Left forelimb (tissue), 1 donor: ENCODE measurements around the gene FAM13A.
"Not testable (repeated sequence)": the region's sequence is repeated elsewhere in the genome, so short reads cannot be mapped to it uniquely, and the experiment has no call there.

Experiments
- DNase-seq: peaks from one replicate; pipeline ENCODE4 v3.0.0-alpha.2; 2018; ENCODE audit warnings: low spot score

FAM13A gene

DNA sequence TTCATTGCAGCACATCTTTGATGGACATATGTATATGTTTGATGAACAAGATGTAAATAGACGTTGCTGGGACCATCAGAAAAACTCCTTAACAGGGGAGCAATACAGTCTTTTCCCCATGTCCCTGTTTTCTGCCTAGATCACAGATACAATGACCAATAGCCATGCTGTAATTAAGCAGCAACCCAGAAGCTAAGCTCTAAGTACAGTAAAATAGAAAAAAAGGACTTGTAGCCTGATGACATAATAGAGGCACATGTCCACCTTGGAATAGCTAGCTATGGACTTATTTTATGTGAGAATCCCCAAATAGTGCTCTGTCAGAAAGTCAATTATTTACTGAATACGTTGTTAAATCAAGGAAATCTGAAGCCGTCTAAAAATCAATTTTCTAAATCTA is 14.9 kb downstream of the FAM13A start:
- DNase-seq: no peak

GRCh38 chr4:89039730-89040338 is 17.2 kb downstream of the FAM13A start:
- no peak for DNase-seq

DNA sequence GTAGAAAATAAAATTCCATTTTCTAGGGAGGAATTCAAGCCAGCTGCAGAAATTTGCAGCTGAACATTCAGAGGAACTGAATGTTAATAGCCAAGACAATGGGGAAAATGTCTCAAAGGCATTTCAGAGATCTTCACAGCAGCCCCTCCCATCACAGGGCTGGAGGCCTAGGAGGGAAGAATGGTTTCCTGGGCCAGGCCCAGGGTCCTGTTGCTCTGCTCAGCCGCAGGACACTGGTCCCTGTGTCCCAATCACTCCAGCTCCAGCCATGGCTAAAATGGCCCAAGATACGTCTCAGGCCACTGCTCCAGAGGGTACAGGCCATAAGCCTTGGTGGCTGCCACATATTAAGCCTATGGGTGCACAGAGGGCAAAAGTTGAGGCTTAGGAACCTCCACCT is 20.4 kb downstream of the FAM13A start:
- no peak for DNase-seq

- no peak for DNase-seq
Observed at GRCh38 chr4:89031272-89031671, 25.7 kb downstream of the FAM13A start.

DNA sequence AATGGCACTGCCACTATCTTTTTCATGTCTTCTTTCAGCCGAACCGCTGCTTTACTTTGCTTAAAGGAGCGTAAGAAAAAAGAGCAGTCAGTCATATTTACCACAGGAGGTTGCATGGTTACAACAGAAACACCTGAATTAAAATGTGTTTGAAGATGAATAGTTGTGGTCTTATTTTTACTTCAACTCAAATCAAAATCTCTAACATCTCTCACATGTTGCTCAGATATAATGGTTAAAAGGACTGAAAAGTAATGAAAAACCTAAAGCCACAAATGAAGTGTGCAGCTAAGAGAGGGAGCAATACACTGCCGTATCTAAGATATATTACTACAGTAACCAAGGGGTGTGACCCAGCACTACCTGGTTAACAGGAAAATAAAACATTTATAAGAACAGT is 27.4 kb downstream of the FAM13A start:
- DNase-seq: no peak

GRCh38 chr4:89026542-89026941 is 30.4 kb downstream of the FAM13A start:
- DNase-seq: no peak

DNA sequence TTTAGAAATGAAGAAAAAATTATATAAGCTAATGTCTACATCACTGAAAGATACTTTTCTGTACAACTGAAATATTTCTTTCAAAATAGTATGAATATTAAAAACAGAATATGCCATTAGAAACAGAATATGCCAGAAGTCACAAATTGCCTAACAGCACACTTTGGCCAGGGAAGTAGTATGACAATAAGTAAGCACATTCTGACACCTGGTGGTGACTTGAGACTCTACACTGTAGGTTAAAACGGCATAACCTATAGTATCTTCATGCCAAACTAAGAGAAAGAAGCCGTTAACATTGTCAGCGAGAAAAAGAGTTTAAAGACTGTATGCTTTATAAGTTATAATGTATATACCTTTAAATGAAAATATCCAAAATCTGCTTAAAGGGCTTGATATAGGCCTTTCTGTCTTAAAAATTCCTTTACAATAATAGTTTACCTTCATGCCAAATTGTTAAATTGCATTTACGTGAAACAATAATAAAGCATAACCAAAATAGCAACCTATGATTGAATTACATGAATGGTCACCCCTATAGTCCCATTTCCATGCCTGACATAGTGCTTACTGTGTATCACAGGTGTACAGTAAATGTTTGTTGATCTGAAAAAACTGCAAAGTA is 32.8 kb downstream of the FAM13A start:
- no peak for DNase-seq

- DNase-seq: no peak
Observed at GRCh38 chr4:89023140-89023539, 33.8 kb downstream of the FAM13A start.

DNA sequence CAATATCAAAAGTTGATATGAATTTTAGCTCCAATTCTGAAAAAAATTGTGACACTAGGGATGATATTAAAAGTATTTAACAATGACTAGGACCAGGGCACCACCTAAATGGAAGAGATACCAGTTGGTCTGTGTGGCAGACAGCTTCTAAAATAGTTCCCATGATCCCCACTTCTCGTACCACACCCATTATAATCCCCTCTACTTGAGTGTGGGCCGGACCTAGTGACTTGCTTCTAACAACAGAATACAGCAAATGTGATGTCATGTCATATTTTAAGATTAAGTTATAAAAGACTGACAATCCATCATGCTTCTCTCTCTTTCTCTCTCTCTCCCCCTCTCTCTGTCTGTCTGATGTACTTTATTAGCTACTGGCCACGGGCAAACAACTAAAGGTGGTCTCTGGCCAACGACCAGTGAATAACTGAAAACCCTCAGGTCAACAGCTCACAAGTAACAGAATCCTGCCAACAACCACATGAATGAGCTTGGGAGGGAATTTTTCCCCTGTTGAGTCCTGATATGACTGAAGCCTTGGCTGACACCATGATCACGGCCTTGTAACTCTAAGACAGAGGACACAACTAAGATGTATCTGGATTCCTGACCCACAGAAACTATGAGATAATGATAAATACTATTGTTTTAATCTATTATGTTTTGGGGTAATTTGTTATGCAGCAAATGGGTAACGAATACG is 34.4 kb downstream of the FAM13A start:
- no peak for DNase-seq

GRCh38 chr4:89021684-89022083 is 35.3 kb downstream of the FAM13A start:
- no peak for DNase-seq

- no peak for DNase-seq
Observed at GRCh38 chr4:89021062-89021461, 35.9 kb downstream of the FAM13A start.

GRCh38 chr4:89014897-89015296 is 42.1 kb downstream of the FAM13A start:
- not testable (repeated sequence) for DNase-seq

- no peak for DNase-seq
Observed at GRCh38 chr4:89009761-89010369, 47.1 kb downstream of the FAM13A start.

DNA sequence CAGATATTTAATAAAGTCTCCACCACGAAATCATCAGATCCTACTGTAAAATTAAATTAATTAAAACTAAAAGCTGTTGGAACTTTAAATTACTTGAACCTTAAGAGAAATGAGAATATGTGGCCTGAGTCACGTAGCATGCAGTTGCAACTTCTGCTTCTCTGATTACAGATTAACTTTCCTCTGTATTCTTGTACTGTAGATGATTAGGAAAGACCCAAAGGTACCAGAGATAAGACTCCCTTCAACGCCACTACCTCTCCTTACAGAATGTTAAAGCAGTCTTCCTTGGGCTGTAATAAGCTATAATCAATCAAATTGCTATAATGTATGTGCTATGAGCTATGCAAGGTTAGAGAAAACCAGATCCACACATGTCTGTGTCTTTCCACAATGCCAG is 47.9 kb downstream of the FAM13A start:
- DNase-seq: no peak

DNA sequence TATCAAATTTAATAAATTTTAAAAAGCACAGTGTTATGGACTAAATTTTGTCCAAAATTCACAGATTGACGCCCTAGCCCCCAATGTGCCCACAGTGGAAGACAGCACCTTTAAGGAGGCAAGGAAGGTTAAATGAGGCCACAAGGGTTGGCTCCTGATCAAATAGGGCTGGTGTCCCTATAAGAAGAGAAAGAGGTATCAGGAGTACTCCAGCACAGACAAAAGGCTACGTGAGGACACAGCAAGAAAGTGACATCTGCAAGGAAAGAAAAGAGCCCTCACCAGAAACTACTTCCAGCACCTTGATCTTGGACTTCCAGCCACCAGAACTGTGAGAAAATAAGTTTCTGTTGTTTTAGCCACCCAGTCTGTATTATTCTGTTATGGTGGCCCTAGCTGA is 48.8 kb downstream of the FAM13A start:
- no peak for DNase-seq

- DNase-seq: no peak
Observed at GRCh38 chr4:89007338-89007939, 49.5 kb downstream of the FAM13A start.

GRCh38 chr4:89006307-89006706 is 50.7 kb downstream of the FAM13A start:
- DNase-seq: no peak

- not testable (repeated sequence) for DNase-seq
Observed at GRCh38 chr4:89005066-89005465, 51.9 kb downstream of the FAM13A start.

DNA sequence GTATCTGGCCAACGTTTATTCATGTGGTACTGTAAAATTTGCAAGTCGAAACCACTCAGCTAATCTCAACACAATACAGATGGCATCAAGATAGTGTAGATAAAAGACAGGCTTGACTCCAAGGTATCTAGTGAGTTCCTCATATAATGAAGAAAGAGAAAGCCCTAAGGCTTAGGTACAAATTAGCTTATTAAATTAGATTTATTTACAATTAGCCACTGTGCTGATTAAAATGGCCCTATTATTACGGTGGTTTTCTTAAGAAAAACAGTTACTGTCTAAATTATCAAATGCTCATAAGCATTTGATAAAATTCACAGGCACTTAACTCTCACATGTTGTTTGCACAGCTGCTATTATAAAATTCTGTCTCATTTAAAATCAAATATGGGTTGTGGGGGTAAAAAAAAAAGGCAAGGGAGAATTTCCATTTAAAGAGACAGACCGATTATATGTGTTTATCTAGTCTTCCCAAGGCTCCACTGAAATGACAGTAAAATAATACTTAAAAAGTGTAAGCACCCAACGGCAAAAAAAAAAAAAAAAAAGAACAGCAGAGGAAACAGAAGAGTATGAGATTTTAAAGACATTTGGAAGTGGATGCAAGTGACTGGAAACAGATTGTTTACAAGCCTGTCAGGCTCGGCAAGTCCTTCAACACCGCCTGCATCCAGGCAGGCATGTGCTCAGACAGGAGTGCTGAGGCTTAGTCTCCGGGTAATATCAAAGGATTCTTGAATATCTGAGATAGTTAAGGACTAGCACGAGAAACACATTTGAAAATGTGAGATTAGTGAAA is 55.1 kb downstream of the FAM13A start:
- no peak for DNase-seq

DNA sequence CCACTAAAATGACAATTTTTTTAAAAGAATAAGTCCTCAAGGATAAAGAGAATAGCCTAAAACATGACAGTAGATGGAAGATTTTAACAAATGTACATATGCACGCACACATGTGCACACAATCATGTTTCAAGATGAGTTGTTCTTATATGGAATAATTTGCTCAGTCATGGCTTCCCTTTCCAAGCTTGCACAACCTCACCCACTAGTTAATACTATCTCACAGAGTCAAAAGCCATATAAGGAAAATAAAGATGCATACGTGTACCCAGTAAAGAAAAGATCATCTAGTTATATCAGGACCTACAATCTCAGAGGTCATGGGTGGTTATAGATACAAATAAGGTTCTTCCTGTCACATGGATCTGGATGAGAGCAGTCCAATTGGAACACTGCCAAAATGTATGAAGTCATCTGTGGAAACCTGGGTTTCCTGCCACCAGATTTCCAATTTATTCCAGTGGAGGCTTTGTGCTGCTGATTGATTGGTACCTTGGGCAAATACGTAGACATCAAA is 56.1 kb downstream of the FAM13A start:
- DNase-seq: no peak

DNA sequence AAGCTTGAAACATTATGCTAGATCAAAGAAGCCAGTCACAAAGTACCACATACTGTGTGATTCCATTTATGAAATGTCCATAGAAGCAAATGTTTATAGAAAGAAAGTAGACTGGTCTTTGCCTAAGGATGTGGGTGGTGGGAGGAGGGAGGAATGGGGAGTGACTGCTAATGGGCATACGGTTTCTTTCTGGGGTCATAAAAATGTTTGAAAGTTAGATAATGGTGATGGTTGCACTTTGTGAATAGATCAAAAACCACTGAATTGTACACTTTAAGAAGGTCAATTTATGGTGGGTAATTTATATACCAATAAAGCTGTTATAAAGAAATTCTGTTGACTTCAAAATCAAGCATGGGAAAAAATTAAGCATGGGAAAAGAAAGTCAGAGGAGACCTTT is 56.6 kb downstream of the FAM13A start:
- no peak for DNase-seq
